A549 (cell line): ENCODE data around the gene MOB1A. TPM values are rescaled to one million over a fixed set of nuclear protein-coding genes. Genes with fewer than 3 reads are reported as not detected.

ENCODE experiments used
- ATAC-seq, 2 experiments: fragments of 200-7000 bp in 1 of 2; fragments of >200 bp in 1 of 2; cut with Nextera tagmentation in 1 of 2; cut with Tn5 transposase in 1 of 2; 3 replicates each; pipeline versions ENCODE4 v1.8.0 to v1.9.1; 2018 to 2020; ENCODE audit warnings: mild to moderate bottlenecking in 1 of 2, moderate library complexity in 1 of 2
- CTCF ChIA-PET: fragments of 300-600 bp; sonication (Branson Sonifier 250); formaldehyde crosslinking; extraction: SDS; loops from one replicate; lab custom pipeline; 2021; ENCODE audit warnings: antibody characterized with exemption, inconsistent platforms; lab: Yijun Ruan, JAX
- POLR2A ChIA-PET: fragments of 350-600 bp; formaldehyde crosslinking; extraction: SDS; loops from one replicate; lab custom pipeline; 2021; ENCODE audit warnings: antibody characterized with exemption, inconsistent platforms; lab: Yijun Ruan, JAX
- DNase-seq, 2 experiments: peaks; one replicate each; pipeline versions ENCODE4 v3.0.0 to v3.0.0-alpha.2; 2011 to 2016; ENCODE audit warnings: low read depth in 1 of 2, low spot score in 1 of 2
- FAIRE-seq: peaks from 2 replicates; lab custom pipeline; 2011; peaks lifted over from hg19 to GRCh38; lab: Jason Lieb, UNC
- H3K27ac ChIP-seq, 2 experiments: fragments of >200 bp; sonication (Bioruptor Twin); formaldehyde crosslinking; 3 replicates each; pipeline ENCODE4 v1.5.1; 2016 to 2017
- H3K4me1 ChIP-seq: fragments of >200 bp; sonication (Bioruptor Twin); formaldehyde crosslinking; 3 replicates; pipeline ENCODE4 v1.6.1; 2016
- H3K4me2 ChIP-seq: fragments of >200 bp; sonication (Bioruptor Twin); formaldehyde crosslinking; 3 replicates; pipeline ENCODE4 v1.6.1; 2016
- H3K4me3 ChIP-seq: fragments of >200 bp; sonication (Bioruptor Twin); formaldehyde crosslinking; 3 replicates; pipeline ENCODE4 v1.5.1; 2016
- H3K9me3 ChIP-seq: fragments of >200 bp; sonication (Bioruptor Twin); formaldehyde crosslinking; 3 replicates; pipeline ENCODE4 v1.6.1; 2016
- CHD2 ChIP-seq: fragments of 150-350 bp; IDR thresholded peaks from 2 replicates; pipeline ENCODE4 v1.6.1; 2014; ENCODE audit warnings: low read length; ENCODE audit not compliant: partially characterized antibody
- EP300 ChIP-seq, 2 experiments: fragments of >200 bp; sonication (Bioruptor Twin); formaldehyde crosslinking; IDR thresholded peaks; 2 replicates in 1 of 2; 3 replicates in 1 of 2; pipeline ENCODE4 v1.6.1; 2016 to 2017
- FOSL2 ChIP-seq, 2 experiments: fragments of 450-650 bp in 1 of 2; fragments of >200 bp in 1 of 2; sonication (Bioruptor Twin) in 1 of 2; formaldehyde crosslinking; IDR thresholded peaks; 2 replicates each; pipeline versions ENCODE4 v1.5.0 to v1.6.1; 2016 to 2020; ENCODE audit warnings: mild to moderate bottlenecking in 1 of 2, moderate library complexity in 1 of 2
- FOXS1 ChIP-seq: fragments of 250-450 bp; sonication (Bioruptor Pico); IDR thresholded peaks from 2 replicates; pipeline ENCODE4 v1.5.0; 2020; ENCODE audit warnings: mild to moderate bottlenecking, moderate library complexity
- HEYL ChIP-seq: fragments of 250-450 bp; sonication (Bioruptor Pico); IDR thresholded peaks from 2 replicates; pipeline ENCODE4 v1.8.0; 2021; ENCODE audit warnings: mild to moderate bottlenecking, moderate library complexity
- HOXB13 ChIP-seq: fragments of 250-450 bp; sonication (Bioruptor Pico); IDR thresholded peaks from 2 replicates; pipeline ENCODE4 v1.5.0; 2020; ENCODE audit warnings: low read depth, mild to moderate bottlenecking, moderate library complexity
- HOXB5 ChIP-seq: fragments of 250-450 bp; sonication (Bioruptor Pico); IDR thresholded peaks from 2 replicates; pipeline ENCODE4 v1.5.0; 2020; ENCODE audit warnings: mild to moderate bottlenecking, moderate library complexity
- KDM1A ChIP-seq: fragments of 200-600 bp; sonication (generic); IDR thresholded peaks from 2 replicates; pipeline ENCODE4 v1.6.1; 2016; ENCODE audit warnings: low read depth, mild to moderate bottlenecking
- MAZ ChIP-seq: fragments of 150-350 bp; IDR thresholded peaks from 2 replicates; pipeline ENCODE4 v1.6.1; 2014; ENCODE audit warnings: antibody characterized with exemption, low read depth, low read length, borderline replicate concordance
- NPAS2 ChIP-seq: fragments of 250-450 bp; sonication (Bioruptor Pico); IDR thresholded peaks from 2 replicates; pipeline ENCODE4 v1.8.0; 2022; ENCODE audit warnings: mild to moderate bottlenecking, moderate library complexity, borderline replicate concordance
- ZFP36 ChIP-seq: fragments of 450-650 bp; IDR thresholded peaks from 2 replicates; pipeline ENCODE4 v1.6.1; 2014; ENCODE audit warnings: borderline replicate concordance; ENCODE audit not compliant: partially characterized antibody
- WGBS: methylation state at CpG from one replicate; pipeline ENCODE4 v1.1.6; 2017; ENCODE audit errors: missing lambda C conversion rate; 5-methylcytosine and 5-hydroxymethylcytosine counted together
- polyA plus RNA-seq, 4 experiments: library from polyadenylated mRNA; depleted of rRNA in 3 of 4; stranded (reverse); fragments of >200 nt; fragmentation: RNase III in 1 of 4; extraction: RNeasy Plus Mini Kit Qiagen cat#74134 plus additional on column Dnase treatment in 1 of 4; gene quantifications; 2 replicates in 3 of 4; 3 replicates in 1 of 4; pipeline ENCODE4 v1.2.3, GENCODE V29; 2011 to 2017
- TF ChIP-seq, protein P1 (sequence below): fragments of 450-650 bp; IDR thresholded peaks from 2 replicates; pipeline ENCODE4 v1.6.1; 2014; ENCODE audit warnings: antibody characterized with exemption

MOB1A gene
- polyA plus RNA-seq, 2 of the 4 experiments (the other 2 are of a cell fraction) = 72.6 to 108 TPM

DNA sequence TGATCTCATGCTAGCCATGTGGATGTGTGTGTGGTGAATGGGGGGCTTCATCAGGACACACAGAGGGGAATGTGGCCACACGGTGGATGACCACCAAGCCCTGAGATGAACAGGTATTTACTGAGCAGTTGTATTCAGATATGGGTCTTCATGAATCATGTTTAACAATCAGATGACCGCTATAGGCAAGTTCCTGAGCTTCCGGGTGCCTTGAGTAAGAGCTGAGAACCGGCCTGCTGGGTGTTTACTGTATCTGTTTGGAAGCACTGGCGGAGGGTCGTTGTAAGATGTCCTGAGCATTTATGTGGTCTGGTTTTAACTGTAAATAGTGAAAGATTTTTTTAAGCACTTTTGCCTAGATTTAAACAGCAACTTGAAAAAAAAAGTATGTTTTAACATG lies 74.9 kb downstream of the MOB1A start:
- 86% methylated on average over 6 of the region's 6 CpGs for WGBS
- ChIA-PET POLR2A (no interaction called here), CTCF (interaction anchor here (0.7 to 1.8 kb wide), 4 partner anchors 8 to 280 kb away, joined by 3 to 6 read pairs (median 4); no protein-coding TSS in a partner anchor)
- DNase-seq (no peak), ATAC-seq (no peak), FAIRE-seq (no peak)
- Histone ChIP-seq H3K4me1 (no peaks in the 10 kb centered on the region), H3K4me2 (no peak overlapping the region), H3K9me3 (no peaks in the 10 kb centered on the region), H3K4me3 (no peak overlapping the region), H3K27ac (no peak overlapping the region)
- TF ChIP-seq EP300 (IDR thresholded peaks at IDR 0.05) = no peak
- no peak for TF ChIP-seq HOXB5 (CRISPR knock-in tag)
- no peak for TF ChIP-seq CHD2
- no peak for TF ChIP-seq FOXS1 (CRISPR knock-in tag)
- no peak for TF ChIP-seq HEYL
- TF ChIP-seq, protein P1, sequence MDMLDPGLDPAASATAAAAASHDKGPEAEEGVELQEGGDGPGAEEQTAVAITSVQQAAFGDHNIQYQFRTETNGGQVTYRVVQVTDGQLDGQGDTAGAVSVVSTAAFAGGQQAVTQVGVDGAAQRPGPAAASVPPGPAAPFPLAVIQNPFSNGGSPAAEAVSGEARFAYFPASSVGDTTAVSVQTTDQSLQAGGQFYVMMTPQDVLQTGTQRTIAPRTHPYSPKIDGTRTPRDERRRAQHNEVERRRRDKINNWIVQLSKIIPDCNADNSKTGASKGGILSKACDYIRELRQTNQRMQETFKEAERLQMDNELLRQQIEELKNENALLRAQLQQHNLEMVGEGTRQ = no peak
- no peak for TF ChIP-seq MAZ
- TF ChIP-seq NPAS2 (CRISPR knock-in tag) = no peak
- TF ChIP-seq HOXB13 (CRISPR knock-in tag) = no peak
- TF ChIP-seq FOSL2 (IDR thresholded peaks at IDR 0.05) = no peak
- TF ChIP-seq FOSL2 (CRISPR knock-in tag; IDR thresholded peaks at IDR 0.05) = no peak
- TF ChIP-seq KDM1A = no peak
- TF ChIP-seq ZFP36 = no peak

Other genes starting within 250 kb of the MOB1A start
- 6.1 and 7.5 TPM in 2 replicates for gene TET3, start 194.0 kb downstream of the MOB1A start, polyA plus RNA-seq (2011; rRNA removed)
- gene TET3, start 194.0 kb downstream of the MOB1A start, polyA plus RNA-seq (2017; fragmentation: RNase III; extraction: RNeasy Plus Mini Kit Qiagen cat#74134 plus additional on column Dnase treatment) = 4.5 to 5.2 TPM (median 4.6 TPM) in 3 replicates
- gene BOLA3, start 31.0 kb downstream of the MOB1A start, polyA plus RNA-seq (2011; rRNA removed) = 93.9 and 136 TPM in 2 replicates
- gene BOLA3, start 31.0 kb downstream of the MOB1A start, polyA plus RNA-seq (2017; fragmentation: RNase III; extraction: RNeasy Plus Mini Kit Qiagen cat#74134 plus additional on column Dnase treatment) = 125 to 145 TPM (median 139 TPM) in 3 replicates
- gene MTHFD2, start 19.7 kb upstream of the MOB1A start, polyA plus RNA-seq (2011; rRNA removed) = 429 and 608 TPM in 2 replicates
- gene MTHFD2, start 19.7 kb upstream of the MOB1A start, polyA plus RNA-seq (2017; fragmentation: RNase III; extraction: RNeasy Plus Mini Kit Qiagen cat#74134 plus additional on column Dnase treatment) = 149 to 188 TPM (median 153 TPM) in 3 replicates
- 1.1 and 1.3 TPM in 2 replicates for gene SLC4A5, start 164.5 kb upstream of the MOB1A start, polyA plus RNA-seq (2011; rRNA removed)
- 0.38 to 0.63 TPM (median 0.50 TPM) in 3 replicates for gene SLC4A5, start 164.5 kb upstream of the MOB1A start, polyA plus RNA-seq (2017; fragmentation: RNase III; extraction: RNeasy Plus Mini Kit Qiagen cat#74134 plus additional on column Dnase treatment)
- 95.1 and 99.1 TPM in 2 replicates for gene DCTN1, start 201.4 kb upstream of the MOB1A start, polyA plus RNA-seq (2011; rRNA removed)
- gene DCTN1, start 201.4 kb upstream of the MOB1A start, polyA plus RNA-seq (2017; fragmentation: RNase III; extraction: RNeasy Plus Mini Kit Qiagen cat#74134 plus additional on column Dnase treatment) = 104 to 107 TPM (median 106 TPM) in 3 replicates
- 0.88 and 1.6 TPM in 2 replicates for gene C2orf81, start 242.7 kb upstream of the MOB1A start, polyA plus RNA-seq (2011; rRNA removed)
- 1.9 to 2.4 TPM (median 2.0 TPM) in 3 replicates for gene C2orf81, start 242.7 kb upstream of the MOB1A start, polyA plus RNA-seq (2017; fragmentation: RNase III; extraction: RNeasy Plus Mini Kit Qiagen cat#74134 plus additional on column Dnase treatment)
- gene WDR54, start 242.9 kb upstream of the MOB1A start, polyA plus RNA-seq (2011; rRNA removed) = 47.4 and 59.1 TPM in 2 replicates
- 59.4 to 68.5 TPM (median 62.5 TPM) in 3 replicates for gene WDR54, start 242.9 kb upstream of the MOB1A start, polyA plus RNA-seq (2017; fragmentation: RNase III; extraction: RNeasy Plus Mini Kit Qiagen cat#74134 plus additional on column Dnase treatment)